Sigmoid colon (tissue), 7 donors: ENCODE results near the gene PEX26. TPM values are rescaled to one million over a fixed set of nuclear protein-coding genes. Genes with fewer than 3 reads are reported as not detected.

ENCODE experiments used
- DNase-seq: peaks from one replicate; pipeline ENCODE4 v3.0.0-alpha.2; 2019
- H3K27ac ChIP-seq, 4 donors: fragments of 200-600 bp; sonication (generic); one replicate each; pipeline ENCODE4 v1.5.1; 2016 to 2019; ENCODE audit warnings: mild to moderate bottlenecking in 1 of 4
- H3K27me3 ChIP-seq, 3 donors: fragments of 200-600 bp; sonication (generic); one replicate each; pipeline ENCODE4 v1.5.1; 2019; ENCODE audit warnings: mild to moderate bottlenecking in 1 of 3
- H3K36me3 ChIP-seq, 4 donors: fragments of 200-600 bp; sonication (generic); one replicate each; pipeline ENCODE4 v1.5.1; 2016 to 2019
- H3K4me1 ChIP-seq, 4 donors: fragments of 200-600 bp; sonication (generic); one replicate each; pipeline ENCODE4 v1.5.1; 2017 to 2019
- H3K4me3 ChIP-seq, 4 donors: fragments of 200-600 bp; sonication (generic); one replicate each; pipeline ENCODE4 v1.5.1; 2017 to 2019; ENCODE audit warnings: mild to moderate bottlenecking in 2 of 4, moderate library complexity in 1 of 4
- H3K9me3 ChIP-seq, 4 donors: fragments of 200-600 bp in 3 of 4; sonication (generic) in 3 of 4; one replicate each; pipeline versions ENCODE4 v1.5.1 to v1.6.1; 2013 to 2019
- CTCF ChIP-seq, 4 experiments: fragments of 450-650 bp in 3 of 4; fragments of 200-600 bp in 1 of 4; IDR thresholded peaks; one replicate each; pipeline ENCODE4 v1.5.1; 2016 to 2019; ENCODE audit warnings: antibody characterized with exemption in 4 of 4, mild to moderate bottlenecking in 3 of 4, moderate library complexity in 2 of 4
- EP300 ChIP-seq, 4 donors: sonication (generic); formaldehyde crosslinking; IDR thresholded peaks; one replicate each; pipeline ENCODE4 v1.6.1; 2017; ENCODE audit warnings: antibody characterized with exemption in 4 of 4
- POLR2A ChIP-seq, 2 donors: fragments of 450-650 bp; IDR thresholded peaks; one replicate each; pipeline ENCODE4 v1.6.1; 2016; ENCODE audit warnings: antibody characterized with exemption in 2 of 2, mild to moderate bottlenecking in 2 of 2, moderate library complexity in 2 of 2
- POLR2AphosphoS5 ChIP-seq, 4 donors: sonication (generic); formaldehyde crosslinking; IDR thresholded peaks; one replicate each; pipeline ENCODE4 v1.6.1; 2017; ENCODE audit warnings: antibody characterized with exemption in 4 of 4
- WGBS, 2 donors: extraction: QIAGEN DNeasy Blood & Tissue Kit; methylation state at CpG; one replicate each; pipeline ENCODE4 v1.1.7; 2013; 5-methylcytosine and 5-hydroxymethylcytosine counted together
- intact Hi-C: fragments of 100-400 bp; cut with DNase I; formaldehyde crosslinking; loops from one replicate; pipeline ENCODE4 v1.15.1; 2023
- polyA plus RNA-seq, 3 donors: library from polyadenylated mRNA; stranded (reverse); fragments of 200-250 nt; gene quantifications; one replicate each; pipeline ENCODE4 v1.2.3, GENCODE V29; 2013
- total RNA-seq, 4 donors: library from RNA; depleted of rRNA; stranded (reverse); fragments of >200 nt; gene quantifications; one replicate each; pipeline ENCODE4 v1.1.0, GENCODE V29; 2016
- donor health status: healthy with polysubstance abuse.
- donor health status: Bipolar disorder and iron deficiency.
- donor health status: healthy.

Gene PEX26
- total RNA-seq (10 to 100 TPM; 13.3 to 21.3 (median 17.7) TPM), polyA plus RNA-seq (100 to 1,000 TPM in 1 of 3 donors, 10 to 100 TPM in 2; 45.0 to 124 (median 85.1) TPM)

GRCh38 chr22:18077639-18078328 lies at the start of gene PEX26:
TSS of gene PEX26 (plus strand) at chr22:18077990. CDS start at chr22:18078377, 387 bp downstream.
- no peaks in the 10 kb centered on the region for H3K9me3 ChIP-seq
- intact Hi-C loops = loop anchor here (5.0 to 10.0 kb wide), 7 partner anchors 75 to 510 kb away; partner anchors contain the start of genes ATP6V1E1 and USP18
- TF ChIP-seq POLR2A (IDR thresholded peaks at IDR 0.05) = peak; percentile 15 to 35
- no peak for TF ChIP-seq CTCF (IDR thresholded peaks at IDR 0.05)
- TF ChIP-seq POLR2AphosphoS5 (IDR thresholded peaks at IDR 0.05) = peak; percentile 50 to 89 (median 78)
- no peak for TF ChIP-seq EP300 (IDR thresholded peaks at IDR 0.05)
- H3K27ac ChIP-seq = peak within 1 kb of the TSS; percentile 80 to 86 (median 83)
- peaks cover 0 to 36% (median 8%) of the 10 kb centered on the region in 4 donors for H3K36me3 ChIP-seq
- peak; percentile 97 for DNase-seq
- H3K27me3 ChIP-seq = no peaks in the 10 kb centered on the region
- peak within 1 kb of the TSS; percentile 62 to 96 (median 88) for H3K4me3 ChIP-seq
- WGBS, 2 donors = 0 to 1% methylated on average over 50 of the region's 50 CpGs
- H3K4me1 ChIP-seq = peaks cover 0 to 39% (median 38%) of the 10 kb centered on the region in 4 donors

DNA sequence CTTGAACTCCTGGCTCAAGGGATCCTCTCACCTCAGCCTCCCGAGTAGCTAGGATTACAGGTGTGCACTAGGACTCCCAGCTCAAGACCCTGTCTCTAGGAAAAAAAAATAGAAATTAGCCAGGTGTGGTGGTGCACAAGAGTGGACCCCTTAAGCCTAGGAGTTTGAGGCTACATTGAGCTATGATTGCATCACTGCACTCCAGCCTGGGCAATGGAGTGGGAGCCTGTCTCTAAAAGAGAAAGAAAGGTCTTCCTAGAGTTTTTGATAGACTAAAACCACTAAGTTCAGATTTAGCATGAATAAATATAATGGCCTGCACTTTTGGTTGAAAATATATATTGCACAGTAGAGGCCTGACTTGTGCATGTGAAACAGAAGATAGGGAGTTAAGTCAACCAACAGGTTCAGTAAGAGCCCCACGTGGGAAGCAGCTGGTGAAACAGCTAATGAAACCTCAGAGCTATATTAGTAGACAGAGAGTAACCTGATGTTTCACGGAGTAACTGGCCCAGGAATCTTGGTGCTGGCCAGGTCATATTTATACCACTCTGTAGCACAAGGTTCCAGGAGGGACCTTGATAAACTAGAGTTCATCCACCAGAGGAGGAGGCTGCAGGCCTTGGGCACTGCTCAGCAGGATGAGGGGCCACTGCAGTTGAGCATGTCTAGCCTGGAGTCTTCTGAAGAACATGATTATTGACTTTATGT lies 48.8 kb upstream of the PEX26 start:
- intact Hi-C loops = no loop called here
- Histone ChIP-seq H3K36me3 (no peaks in the 10 kb centered on the region), H3K4me1 (peaks cover 0 to 43% (median 33%) of the 10 kb centered on the region in 4 donors), H3K27ac (no peak overlapping the region), H3K4me3 (no peak overlapping the region), H3K9me3 (no peaks in the 10 kb centered on the region), H3K27me3 (no peaks in the 10 kb centered on the region)
- TF ChIP-seq POLR2AphosphoS5 (IDR thresholded peaks at IDR 0.05) (no peak), EP300 (IDR thresholded peaks at IDR 0.05) (no peak), POLR2A (IDR thresholded peaks at IDR 0.05) (no peak), CTCF (IDR thresholded peaks at IDR 0.05) (no peak)
- WGBS, 2 donors = 62 to 70% methylated on average over 3 of the region's 3 CpGs
- DNase-seq = no peak

DNA sequence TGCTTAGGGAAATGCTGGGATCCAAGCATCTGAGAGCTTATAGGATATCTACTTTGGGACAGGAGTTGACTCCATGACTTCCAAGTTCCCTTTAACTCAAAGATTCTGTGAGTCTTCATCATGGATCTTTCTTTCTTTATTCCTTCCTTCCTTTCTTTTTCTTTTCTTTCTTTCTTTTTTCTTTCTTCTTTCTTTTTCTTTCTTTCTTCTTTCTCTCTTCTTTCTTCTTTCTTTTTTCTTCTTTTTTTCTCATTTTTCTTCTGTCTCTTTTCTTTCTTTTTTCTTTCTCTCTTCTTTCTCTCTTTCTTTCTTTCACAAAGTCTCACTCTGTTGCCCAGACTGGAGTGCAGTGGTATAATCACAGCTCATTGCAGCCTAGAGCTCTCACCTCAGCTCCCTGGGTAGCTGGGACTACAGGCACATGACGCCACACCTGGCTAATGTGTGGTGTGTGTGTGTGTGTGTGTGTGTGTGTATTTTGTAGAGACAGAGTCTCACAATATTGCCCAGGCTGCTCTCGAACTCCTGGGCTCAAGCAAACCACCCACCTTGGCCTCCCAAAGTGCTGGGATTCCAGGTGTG lies 48.0 kb upstream of the PEX26 start:
- no peaks in the 10 kb centered on the region for H3K36me3 ChIP-seq
- H3K27me3 ChIP-seq = no peaks in the 10 kb centered on the region
- peaks cover 0 to 47% (median 35%) of the 10 kb centered on the region in 4 donors for H3K4me1 ChIP-seq
- H3K27ac ChIP-seq = peak overlapping the region in 2 of 4 donors; percentile 3 to 91
- H3K9me3 ChIP-seq = no peaks in the 10 kb centered on the region
- no peak for DNase-seq
- no peak overlapping the region for H3K4me3 ChIP-seq
- TF ChIP-seq POLR2A (IDR thresholded peaks at IDR 0.05) (no peak), EP300 (IDR thresholded peaks at IDR 0.05) (no peak), POLR2AphosphoS5 (IDR thresholded peaks at IDR 0.05) (no peak), CTCF (IDR thresholded peaks at IDR 0.05) (no peak)
- intact Hi-C loops = no loop called here
- WGBS, 2 donors = 44 to 75% methylated on average over 2 of the region's 2 CpGs

DNA sequence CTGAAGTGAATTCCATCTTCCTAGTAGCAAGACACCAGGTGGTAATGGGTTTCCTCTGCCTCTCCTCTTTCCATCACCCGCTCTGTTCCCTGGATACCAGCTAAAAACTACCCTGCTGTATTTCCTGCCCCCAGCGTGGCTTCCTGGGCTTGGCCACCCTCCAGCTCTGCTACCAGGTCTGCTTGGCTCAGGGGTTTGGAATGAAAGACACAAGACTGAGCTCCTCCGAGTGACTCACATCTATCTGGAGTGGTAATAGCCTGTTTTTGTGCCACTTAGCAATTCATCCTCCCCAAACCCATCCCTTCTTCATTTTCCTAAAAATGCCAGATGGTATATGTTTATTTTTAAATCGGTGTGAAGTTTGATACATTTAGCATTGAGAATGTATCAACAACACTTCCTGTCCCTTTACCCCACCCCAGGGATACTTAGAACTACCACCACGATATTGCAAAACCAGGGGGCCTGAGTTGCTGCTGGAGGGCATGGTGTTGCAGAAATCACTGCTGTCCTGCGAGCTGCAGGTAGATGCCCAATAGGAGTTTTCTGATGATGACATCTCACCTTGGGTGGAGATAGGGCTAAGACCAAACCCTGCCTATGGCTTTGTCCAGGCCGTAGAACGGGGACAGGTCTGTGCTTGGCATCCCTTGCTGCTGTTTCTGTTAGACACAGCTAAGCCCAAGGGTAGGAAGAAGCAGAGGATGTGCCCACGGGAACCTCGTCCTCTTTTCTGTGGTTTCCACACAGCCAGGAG lies 45.9 kb upstream of the PEX26 start:
- Histone ChIP-seq H3K27me3 (no peaks in the 10 kb centered on the region), H3K4me3 (no peak overlapping the region), H3K36me3 (no peaks in the 10 kb centered on the region), H3K27ac (peak overlapping the region; percentile 73 to 91 (median 82)), H3K9me3 (no peaks in the 10 kb centered on the region), H3K4me1 (peaks cover 0 to 42% (median 32%) of the 10 kb centered on the region in 4 donors)
- DNase-seq = peak; percentile 85
- WGBS, 2 donors = 78 to 84% methylated on average over 10 of the region's 10 CpGs
- intact Hi-C loops = no loop called here
- TF ChIP-seq EP300 (IDR thresholded peaks at IDR 0.05) (peak in 1 of 4 donors; percentile 77), POLR2A (IDR thresholded peaks at IDR 0.05) (no peak), POLR2AphosphoS5 (IDR thresholded peaks at IDR 0.05) (peak in 3 of 4 donors; percentile 33 to 54 (median 37)), CTCF (IDR thresholded peaks at IDR 0.05) (no peak)
